GM19468 (cell line): ENCODE results near the gene SKI.

ENCODE experiments used
- ATAC-seq: cut with Tn5 transposase; IDR thresholded peaks from one replicate; pipeline ENCODE4 v1.9.1; 2021; ENCODE audit warnings: mild to moderate bottlenecking, moderate library complexity, moderate number of reproducible peaks; ENCODE audit not compliant: unreplicated experiment; ENCODE audit errors: extremely low read depth

SKI gene

DNA sequence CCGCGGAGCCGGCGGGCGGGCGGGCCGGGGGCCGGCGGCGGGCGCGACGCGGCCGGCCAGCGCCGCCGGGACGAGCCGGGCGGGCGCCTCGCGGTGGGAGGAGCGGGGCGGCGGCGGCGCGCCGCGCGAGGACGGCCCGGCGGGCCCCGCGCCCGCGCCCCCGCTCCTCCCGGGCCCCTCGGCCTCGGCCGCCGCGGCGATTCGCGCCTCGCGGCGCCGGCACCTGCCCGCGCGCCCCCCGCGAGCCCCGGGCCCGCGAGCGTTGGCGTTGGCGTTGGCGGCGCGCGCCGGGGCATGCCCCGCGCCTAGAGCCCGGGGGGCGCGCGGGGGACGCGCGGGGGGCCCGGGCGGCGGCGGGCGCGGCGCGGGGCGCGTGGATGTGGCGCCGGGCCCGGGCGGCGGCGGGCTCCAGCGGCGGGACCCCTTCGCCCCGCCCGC, at the start of gene SKI:
SKI (plus strand) TSS at position 163 of the 438 bp plus-strand sequence. CDS start 448 bp downstream, outside the sequence.
- ATAC-seq, result no peak

DNA sequence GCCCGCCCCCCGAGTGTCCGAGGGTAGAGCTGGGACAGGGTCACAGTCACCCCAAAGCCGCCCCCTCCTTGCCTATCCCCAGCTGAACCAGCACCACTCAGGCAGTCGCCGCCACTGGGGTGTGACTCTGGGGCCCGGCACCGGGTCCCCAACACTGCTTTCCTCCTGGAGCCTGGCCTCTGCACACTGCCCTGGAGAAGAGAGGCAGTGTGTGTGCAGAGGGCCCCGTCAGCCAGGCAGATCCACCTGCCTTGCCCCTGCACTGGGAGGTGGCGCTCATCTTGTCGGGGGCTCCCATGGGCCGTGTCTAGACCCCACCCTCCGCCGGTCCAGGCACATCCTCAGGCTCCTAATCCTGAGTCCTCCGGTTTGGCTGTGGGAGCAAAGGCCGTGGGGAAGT, 49.2 kb upstream of the SKI start:
- no peak for ATAC-seq

DNA sequence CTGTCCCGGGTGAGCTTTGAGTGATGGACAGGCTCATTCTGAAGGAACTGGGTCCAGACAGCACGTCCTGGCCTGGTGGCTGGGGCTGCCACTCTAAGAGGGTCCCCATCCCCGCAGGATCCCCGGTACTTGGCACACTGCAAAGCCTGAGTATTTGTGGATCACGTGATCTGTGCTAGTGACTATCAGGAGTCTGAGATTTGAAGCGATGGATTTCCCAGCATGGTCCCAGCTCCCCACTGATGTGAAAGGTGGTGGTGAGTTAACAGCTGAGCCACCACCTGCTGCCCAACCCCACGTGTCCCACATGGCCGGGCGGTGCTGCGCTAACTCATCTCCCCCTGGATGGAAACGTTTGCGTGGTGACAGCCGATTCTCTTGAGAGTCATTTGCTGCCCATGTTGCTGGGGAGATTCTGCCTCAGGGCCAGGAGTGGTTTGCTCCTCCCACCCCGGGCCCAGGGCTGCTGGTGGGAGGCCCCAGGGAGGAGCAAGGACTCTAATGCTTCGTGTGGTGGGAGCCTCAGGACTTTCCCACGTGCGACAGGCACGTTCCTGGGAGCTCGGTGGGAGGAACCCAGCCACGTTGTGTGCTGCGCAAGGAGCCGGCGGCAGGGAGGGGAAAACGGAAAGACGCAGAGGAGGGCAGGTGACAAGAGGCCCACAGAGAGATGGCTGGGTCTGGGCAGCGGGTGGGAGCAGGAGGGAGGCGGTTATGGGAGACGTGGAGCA, 48.7 kb upstream of the SKI start:
- no peak for ATAC-seq

DNA sequence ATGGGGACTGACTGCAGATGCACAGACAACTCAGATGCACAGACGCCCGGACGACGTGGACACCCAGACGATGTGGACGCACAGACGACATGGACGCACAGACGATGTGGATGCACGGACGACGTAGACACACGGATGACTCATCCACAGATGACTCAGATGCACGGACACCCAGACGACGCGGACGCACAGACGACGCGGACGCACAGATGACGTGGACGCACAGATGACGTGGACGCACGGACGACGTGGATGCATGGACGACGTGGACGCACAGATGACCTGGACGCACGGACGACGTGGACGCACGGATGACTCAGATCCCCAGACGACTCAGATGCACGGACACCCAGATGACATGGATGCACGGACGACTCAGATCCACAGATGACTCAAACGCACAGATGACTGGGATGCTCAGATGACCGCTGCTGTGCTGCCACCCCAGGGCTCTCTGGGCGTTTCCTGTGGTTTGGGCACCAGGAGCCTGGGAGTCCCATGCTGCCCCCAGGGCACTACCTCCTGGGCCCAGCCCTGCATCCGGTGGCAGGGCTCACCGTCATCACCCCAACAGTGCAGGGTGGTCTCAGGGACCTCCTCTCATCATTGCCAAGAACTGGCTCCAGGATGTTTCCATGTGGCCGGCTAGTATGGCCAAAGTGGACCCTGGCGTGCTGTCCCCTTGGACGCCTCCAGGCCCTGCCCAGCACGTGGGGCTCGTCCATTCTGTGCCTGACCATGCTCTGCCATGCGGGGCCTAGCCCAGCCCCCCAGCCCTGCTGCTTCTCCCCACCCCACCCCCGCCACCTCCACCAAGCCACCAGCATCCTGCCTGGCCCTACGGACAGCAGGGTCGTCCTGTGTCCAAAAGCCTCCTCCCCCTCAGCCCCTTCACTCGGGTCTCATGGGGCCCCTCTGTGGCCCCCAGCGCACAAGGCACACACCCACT, 47.5 kb upstream of the SKI start:
- ATAC-seq, result no peak

DNA sequence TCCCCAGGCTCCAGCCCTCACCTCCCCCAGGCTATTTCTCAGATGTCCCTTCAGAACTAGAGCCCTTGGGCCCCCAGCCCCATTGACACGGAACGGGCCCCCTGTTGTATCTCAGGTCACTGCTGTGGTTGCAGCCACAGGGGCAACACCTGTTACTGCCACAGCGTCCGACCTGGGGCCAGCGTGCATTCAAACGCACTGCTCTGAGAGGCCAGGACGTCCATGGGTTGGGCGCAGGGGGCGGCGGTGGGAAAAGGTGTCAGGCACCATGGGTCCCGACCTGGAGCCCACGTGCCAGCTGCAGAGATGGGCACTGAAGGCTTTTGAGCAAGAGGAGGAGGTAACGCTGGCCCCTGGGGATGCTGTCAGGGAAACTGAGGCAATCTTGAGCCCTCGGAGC, 46.8 kb upstream of the SKI start:
- no peak for ATAC-seq

DNA sequence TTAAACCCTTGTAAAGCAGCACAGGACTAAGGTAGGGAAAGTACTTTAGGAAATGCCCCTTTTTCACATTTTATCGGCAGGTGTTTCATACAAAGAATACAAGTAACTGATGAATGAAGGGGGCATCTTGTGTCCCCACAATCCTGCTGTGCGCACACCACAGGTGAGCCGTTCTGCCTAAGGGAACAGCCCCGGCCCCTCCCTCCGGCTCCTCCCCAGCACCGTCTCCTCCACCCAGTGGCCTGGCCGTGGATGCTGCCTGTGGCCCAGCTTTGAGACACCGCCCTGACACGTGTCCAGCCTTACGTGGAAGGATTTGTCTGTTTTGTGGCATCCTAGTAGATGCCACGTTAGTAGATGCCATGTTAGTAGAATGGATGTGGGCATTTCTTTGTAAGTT, 46.4 kb upstream of the SKI start:
- no peak for ATAC-seq

DNA sequence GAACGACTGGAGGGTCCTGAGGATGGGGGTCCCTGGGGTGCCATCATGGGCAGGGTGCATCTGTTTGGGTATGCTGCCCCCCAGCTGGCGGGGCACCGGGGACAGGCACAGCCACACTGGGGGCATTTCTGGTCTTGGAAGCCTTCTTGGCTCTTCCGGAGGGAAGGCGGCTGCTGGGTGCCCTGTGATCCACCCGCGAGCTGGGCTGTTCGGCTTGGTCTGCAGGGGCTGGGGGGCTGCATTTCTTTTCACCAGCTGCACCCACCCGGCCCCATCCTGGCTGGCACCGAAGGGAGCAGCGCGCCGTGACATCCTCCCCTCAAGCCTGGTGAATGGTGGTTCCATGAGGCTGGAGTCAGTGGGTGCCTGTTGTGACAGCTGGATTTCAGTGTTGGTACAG, 45.7 kb upstream of the SKI start:
- ATAC-seq, result no peak

DNA sequence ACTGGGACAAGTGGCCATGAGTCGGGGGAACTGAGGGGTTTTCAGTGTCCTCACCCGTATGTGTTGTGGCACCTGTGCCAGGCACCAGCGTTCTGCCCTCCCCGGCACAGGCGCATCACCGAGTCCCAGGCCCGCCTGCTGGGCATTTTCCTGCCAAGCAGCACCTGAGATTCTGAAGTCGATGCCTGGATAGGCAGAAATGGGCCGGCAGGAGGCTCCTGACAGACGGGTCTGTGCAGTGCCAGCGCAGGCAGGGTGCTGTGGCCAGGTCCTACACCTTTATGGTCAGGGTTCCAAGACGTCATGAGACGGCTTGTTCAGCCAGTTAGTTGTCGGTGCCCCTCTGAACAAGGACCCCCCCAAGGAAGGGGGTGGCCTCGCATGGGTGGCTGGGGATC, 44.2 kb upstream of the SKI start:
- no peak for ATAC-seq

DNA sequence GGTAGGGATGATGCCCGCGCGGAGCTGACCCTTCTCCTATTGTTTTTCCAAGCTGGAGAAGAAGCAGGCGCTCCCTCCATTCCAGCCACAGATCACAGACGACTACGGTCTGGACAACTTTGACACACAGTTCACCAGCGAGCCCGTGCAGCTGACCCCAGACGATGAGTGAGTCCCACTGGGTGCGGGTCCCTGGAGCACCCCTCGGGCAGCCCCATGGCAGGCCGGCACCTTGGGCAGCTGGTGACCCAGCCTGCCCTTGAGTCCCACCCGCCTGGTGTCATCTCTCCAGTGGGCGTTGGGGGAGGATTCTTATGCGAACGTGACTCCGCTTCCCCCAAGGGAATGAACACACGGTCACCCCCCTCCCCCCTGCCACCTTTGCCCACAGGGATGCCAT, 43.6 kb upstream of the SKI start:
- no peak for ATAC-seq

DNA sequence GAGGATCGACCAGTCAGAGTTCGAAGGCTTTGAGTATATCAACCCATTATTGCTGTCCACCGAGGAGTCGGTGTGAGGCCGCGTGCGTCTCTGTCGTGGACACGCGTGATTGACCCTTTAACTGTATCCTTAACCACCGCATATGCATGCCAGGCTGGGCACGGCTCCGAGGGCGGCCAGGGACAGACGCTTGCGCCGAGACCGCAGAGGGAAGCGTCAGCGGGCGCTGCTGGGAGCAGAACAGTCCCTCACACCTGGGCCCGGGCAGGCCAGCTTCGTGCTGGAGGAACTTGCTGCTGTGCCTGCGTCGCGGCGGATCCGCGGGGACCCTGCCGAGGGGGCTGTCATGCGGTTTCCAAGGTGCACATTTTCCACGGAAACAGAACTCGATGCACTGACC, 43.2 kb upstream of the SKI start:
- ATAC-seq, result no peak

DNA sequence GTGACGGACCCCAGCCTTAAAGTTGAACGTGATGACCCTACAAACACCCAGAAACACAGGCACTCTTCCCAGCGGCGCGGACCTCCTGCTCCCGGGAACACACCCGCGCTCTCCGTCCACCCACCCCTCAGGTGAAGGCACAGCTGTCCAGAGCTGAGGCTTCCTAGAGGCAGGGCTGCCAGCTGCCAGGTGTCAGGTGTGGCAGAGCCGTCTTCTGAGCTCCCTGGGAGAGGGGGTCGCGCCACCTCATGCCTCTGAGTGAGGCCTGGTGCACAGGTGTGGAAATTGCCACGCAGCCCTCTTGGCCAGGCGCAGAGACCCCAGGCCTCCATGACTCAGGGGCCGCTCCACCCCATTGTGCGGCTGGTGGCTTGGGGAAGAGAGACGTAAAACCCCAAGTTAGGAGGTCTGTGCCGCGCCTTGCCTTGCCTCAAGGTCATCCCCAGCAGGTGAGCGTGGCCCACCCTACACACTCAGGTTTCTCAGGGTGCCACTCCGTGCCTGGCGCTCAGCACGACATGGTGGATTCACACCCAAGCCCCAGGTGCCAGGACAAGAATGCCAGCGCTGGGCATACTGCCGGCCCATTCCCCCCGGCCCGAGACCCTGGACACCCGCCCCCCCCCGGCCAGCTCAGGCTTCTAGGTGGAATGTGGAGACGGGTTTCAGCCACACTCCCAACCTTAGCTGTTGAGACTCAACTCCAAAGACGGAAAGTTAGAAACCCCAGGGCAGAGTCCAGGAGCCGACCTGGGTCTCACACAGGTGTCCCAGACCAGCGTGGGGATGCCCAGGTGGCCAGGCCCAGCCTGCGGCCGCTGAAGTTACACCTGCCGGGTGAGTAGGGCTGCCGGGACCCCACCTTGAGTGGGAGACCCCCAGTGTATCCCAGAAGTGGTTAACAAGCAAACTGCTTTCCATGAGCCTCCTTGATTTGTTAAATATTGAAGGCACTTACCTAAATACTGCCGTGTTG, 42.0 kb upstream of the SKI start:
- ATAC-seq, result no peak

DNA sequence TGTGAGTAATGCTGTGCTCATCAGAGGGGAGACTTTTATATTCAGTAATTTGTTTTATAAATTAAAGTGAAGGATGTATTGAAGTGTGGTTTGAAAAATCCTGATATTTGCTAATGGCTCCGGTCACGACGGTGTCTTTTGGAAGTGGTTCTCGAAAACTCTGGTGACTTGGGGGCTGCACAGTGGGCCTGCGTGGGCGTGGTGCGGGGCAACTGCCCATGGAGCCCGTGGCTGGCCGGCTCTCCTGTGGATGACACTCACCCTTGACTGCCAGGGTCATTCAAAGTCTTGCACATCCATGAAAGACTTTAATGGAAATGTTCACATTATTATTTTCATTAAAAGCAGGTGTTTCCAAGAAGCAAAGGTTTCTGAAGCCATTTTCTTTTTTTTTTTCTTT, 41.2 kb upstream of the SKI start:
- ATAC-seq, result no peak

DNA sequence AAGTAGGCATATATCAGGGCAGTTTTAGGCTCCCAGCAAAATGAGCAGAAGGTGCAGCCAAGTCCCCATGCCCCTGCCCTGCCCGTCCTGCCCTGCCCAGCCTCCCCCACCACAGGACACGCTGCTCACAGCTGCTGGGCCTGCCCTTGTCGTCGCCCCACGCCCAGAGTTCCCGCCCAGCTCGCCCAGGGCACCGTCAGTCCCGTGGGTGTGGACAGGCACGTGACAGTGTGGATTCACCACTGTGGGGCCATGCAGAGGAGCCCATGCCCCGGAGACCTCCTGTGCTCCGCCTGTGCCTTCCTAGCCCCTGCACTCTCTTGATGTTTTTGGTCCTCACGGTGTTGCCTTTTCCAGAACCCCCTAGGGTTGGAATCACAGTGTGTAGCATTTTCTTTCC, 40.5 kb upstream of the SKI start:
- no peak for ATAC-seq

DNA sequence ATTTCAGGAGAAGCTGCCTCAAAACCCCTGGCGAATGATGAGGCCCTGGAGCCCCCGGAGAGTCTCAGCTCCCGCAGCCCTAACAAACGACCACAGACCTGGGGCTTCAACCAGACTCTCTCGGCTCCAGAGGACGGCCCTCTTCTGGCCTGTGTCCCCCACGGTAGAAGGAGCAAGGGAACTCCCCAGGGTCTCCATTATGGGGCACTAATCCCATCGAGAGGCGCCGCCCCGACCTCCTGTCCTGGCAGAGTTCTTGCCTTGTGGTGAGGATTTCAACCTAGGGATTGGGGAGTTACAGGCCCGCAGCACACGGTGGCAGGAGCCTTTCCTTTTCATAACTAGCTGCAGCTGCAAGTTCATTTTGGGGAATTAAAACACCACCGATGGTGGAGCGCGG, 39.8 kb upstream of the SKI start:
- ATAC-seq, result no peak

DNA sequence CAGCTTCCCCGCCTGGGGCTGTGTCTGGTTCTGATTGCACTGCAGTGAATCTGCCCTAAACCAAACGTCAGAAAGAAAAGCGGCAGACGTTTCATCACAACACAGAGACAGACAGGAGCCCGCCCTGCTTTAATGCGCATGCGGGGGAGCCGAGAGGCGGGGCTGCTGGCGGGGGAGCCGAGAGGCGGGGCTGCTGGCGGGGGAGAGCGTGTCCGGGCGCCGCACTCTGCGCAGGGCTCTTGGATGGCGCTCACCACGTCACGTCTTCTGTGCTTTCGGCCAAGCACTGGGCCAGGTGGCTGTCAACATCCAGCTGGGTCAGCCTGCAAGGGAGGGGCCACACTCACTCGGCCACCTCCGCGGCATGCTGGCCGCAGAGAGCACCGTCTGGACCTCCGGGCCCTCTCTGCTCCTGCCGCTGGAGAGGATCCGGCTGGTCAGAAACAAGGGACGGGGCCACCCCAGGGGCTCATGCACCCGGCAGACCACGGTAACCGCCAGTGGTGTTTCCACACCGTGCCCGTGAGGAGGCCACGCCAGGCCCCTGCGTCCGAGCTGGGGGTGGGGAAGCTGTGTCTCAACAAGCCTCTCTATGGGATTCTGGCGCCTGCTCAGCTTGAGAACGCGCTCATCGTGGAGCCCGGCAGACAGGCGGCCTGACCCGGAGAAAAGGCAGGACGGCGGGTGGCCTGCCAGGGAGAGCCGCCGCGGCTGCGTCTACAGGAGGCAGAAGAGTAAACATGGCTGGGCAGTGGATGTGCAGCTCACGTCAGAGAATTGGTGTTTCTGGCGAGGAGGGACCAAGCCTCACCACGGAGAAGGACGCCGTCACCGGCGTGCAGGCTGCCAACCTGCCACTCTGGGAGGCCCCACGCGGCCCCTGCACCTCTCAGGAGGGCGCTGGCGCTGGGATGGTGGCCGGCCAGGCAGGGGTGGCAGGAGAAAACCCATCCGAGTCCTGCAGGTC, 38.4 kb upstream of the SKI start:
- peak; percentile 55 for ATAC-seq

DNA sequence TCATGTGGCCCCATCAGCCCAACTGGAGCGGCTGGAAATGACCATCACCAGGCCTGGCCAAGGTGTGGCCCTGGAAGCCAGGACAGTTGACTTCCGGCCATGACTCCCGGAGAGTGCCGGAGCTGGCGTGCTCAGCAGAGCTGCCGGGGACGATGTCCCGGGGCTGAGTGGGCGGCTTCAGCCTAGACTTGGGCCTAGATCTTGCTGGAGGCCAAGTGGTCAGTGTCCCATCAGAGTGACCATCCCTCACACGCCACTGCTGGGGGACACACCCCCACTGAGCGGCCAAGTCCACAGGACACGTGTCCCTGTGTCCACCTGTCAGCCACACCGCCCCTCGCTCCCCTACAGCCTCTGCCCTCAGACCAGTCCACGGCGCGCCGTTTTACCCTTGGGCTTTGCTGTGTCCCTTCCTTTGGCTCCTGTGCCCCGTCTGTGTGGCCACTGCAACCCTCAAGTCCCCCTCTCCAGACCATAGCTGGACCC, 37.6 kb upstream of the SKI start:
- ATAC-seq, result no peak

DNA sequence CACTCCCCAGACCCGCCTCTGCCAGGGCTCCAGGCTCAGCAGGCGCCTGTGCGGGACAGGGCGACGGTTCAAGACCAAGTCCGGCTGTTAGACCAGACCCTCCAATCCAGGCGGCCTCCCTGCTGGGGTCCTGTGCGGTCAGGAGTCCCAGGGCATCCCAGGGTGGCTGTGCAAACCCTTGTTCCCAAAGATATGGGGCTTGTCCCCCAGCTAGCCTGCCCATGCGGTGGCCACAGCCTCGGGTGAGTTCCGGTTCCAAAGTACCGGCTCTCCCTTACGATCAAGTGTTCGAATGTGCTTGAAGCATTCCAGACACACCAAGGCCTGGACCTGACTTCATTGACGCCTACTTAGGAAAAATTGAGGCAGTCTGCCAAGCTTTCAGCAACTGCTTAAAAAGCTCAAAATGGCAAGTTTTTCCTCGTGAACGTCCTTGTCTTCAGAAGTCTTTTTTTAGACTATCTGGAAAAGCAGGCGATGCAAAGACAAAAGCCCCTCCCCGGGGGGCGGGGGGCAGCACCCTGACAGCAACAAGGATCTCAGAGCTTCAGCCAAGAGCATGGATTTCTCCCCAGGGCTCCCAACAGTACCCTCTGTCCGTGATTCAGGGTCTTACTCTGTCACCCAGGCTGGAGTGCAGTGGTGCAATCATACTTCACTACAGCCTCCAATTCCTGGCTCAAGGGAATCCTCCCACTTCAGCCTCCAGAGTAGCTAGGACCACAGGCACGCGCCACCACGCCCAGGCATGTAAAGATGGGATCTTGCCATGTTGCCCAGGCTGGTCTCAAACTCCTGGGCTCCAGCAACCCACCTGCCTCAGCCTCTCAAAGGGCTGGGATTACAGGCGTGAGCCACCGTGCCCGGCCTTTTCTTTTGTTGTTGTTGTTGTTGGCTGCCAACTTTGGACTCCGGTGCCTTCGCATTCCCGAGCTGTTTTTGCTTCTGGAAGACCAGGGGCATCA, 35.8 kb upstream of the SKI start:
- ATAC-seq, result no peak
